ENCODE measurements around the gene GLCE.
"Not testable (repeated sequence)": the region's sequence is repeated elsewhere in the genome, so short reads cannot be mapped to it uniquely, and the experiment has no call there.

Gene GLCE

DNA sequence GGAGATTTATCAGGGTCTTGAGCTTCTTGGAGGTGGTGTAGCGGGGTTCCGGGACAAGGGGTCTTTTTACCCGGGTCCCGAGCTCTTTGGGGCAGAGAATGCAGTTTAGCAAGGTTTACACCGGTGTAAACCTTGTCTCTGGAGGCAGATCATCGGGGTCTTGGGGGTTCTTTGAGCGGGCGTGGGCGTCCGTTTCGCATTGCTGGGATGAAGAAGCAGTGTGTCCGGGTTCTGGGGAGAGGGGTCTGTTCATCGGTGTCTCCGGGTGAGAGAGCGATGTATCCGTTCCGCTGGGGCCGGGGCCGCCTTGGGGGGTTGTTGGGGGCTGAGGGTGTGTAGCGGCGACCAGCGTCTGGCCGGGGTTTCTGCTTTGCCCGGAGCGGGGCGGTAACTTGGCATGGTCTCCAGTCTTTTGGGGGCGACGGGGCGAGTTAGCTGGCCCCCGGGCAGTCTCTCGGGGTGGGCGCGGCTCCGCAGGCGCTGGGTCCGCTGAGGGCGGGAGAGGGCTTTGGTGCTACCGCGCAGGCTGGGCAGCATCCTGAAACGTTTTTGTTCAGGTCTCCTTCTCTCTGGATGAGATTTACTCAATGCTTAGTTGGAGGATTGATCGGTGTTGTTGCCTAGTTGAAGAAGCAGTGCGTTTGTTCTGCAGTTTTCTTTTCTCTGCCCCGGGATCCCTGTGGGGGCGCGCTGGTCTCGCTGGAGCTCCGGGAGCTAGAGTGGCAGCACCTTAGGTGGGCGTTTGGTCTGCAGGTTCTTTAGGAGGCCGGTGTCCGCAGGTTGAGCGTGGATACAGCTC, 843 bp downstream of the GLCE start:
- no peak for DNase-seq

DNA sequence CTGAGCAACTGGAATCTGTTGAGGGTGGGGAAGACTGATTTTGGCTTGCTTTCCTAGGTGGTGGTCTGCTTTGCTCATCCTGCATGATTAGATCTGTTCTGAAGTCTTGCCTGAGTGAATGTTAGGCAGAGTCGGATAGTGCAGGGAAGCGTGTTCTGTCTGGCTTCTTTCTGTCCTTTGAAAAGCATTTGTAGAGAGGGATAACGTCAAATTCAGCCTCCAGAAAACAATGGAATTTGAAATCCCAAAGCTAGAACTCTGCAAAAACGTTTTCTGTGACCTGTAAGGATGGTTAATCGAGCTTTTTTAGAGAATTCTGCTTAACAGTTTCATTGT, 1.4 kb downstream of the GLCE start:
- DNase-seq: no peak

DNA sequence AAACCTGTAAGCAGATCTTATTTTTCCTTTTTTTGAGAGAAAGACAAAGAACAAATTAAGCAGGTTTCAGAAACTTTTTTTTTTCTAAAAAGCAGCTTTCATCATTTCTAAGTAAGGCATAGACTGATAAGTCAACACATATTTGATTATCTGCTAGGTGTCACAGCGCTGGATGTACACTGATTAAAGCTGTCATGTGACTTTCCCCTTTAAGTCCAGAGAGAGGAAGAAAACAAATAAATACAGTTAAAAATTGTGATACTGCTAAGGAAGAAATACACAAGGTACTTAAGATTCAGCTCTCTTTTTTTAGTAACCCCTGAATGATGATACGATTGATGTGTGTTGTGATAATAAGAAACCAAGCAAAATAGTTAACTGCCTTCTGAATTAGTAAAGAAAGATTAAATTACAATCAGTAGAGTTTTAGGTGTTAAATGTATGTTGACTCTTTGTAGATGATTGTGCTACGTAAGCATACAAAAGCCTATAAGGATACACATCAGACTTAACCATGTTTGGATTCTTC, 2.8 kb downstream of the GLCE start:
- DNase-seq: no peak

GRCh38 chr15:69164807-69165636, 4.6 kb downstream of the GLCE start:
- DNase-seq: no peak

DNA sequence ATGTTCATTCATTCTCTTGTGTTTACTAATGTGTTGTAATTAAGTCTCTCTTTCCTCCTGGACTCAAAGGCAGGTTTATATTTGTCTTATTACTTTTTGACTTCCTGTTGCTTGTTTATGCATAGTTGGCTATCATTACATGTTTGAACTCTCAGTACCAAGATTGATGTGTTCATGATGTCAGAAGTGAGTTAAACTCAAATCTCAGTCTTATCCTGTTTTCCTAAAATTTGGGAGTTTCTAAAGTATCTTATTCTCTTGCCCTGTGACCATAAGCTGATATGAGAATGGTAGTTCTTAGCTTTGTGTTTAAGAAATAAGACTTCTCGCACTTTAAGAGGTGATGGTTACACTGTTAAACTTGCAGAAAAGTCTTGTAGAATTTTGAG, 5.2 kb downstream of the GLCE start:
- DNase-seq: no peak

DNA sequence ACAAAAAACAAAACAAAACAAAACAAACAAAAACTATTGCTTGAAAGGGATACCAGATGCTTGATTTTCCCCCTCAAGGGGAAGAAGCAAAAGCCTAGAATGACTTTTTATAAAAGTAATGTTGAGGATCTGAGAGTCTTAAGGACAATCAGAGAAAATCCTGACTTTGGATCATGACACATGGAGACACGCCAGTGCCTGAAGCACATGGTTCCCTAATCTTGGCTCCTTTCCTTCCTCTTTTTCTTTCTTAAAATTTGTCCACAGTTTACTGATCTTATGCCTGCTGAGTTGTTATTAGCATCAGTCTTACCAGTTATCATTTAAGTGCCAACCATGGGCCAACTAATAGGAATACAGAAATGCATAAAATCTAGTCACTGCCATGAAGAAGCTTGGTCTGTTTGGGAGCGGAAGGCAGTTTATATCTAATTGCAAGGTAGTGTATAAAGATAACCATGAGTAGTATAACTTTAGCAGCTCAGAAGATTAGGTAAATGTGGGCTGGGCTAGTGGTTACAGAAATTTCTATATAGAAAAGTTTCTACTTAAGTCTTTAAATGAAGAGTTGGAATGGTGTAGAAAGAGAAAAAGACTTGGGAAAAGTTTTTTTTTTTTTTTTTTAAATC, 6.9 kb downstream of the GLCE start:
- DNase-seq: no peak

- not testable (repeated sequence) for DNase-seq
Observed at GRCh38 chr15:69168361-69168760, 7.9 kb downstream of the GLCE start.

DNA sequence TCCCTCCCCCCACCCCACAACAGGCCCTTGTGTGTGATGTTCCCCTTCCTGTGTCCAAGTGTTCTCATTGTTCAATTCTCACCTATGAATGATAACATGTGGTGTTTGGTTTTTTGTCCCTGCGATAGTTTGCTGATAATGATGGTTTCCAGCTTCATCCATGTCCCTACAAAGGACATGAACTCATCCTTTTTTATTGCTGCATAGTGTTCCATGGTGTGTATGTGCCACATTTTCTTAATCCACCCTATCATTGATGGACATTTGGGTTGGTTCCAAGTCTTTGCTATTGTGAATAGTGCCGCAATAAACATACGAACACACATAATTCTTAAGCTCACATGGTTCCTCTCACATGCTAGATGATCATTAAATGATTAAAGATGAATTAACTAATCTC, 9.1 kb downstream of the GLCE start:
- not testable (repeated sequence) for DNase-seq

GRCh38 chr15:69170597-69170996, 10.2 kb downstream of the GLCE start:
- no peak for DNase-seq

DNA sequence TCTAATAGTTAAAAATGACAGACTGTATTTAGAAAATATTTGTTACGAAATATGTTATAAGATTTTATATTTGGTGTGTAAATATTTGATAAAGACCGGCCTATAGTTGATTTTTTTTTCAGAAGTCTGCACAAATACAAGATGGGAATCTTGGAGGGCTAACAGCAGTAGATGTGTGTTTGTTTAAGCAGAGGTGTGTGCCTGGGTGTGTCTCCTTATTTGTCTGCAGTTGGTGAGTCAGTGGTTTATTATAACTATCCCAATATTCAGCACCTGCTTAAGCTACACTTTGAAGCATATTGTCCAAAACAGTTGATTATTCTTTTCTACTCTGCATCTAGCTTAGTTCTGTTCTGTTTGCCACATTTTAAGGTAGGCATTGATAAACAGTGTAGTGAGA, 12.4 kb downstream of the GLCE start:
- DNase-seq: no peak

GRCh38 chr15:69175536-69175935, 15.1 kb downstream of the GLCE start:
- DNase-seq: no peak

- DNase-seq: no peak
Observed at GRCh38 chr15:69181424-69181823, 21.0 kb downstream of the GLCE start.

GRCh38 chr15:69185216-69185615, 24.8 kb downstream of the GLCE start:
- no peak for DNase-seq

DNA sequence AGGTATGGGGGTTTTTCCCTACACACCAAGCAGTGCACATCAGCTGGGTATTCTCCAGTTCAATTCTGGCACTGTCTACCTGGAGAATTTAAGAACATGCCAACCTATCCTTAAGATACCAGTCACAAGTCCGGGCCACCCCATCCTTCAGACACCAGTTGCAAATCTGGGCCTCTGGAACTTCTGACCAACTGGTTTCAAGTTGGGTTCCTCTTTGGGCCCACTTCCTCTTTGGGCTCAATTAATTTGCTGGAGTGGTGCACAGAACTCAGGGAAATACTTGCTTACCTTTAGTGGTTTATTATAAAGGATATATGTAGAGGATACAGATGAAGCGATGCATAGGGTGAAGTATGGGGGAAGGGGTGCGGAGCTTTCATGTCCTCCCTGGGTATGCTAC, 25.3 kb downstream of the GLCE start:
- no peak for DNase-seq

DNA sequence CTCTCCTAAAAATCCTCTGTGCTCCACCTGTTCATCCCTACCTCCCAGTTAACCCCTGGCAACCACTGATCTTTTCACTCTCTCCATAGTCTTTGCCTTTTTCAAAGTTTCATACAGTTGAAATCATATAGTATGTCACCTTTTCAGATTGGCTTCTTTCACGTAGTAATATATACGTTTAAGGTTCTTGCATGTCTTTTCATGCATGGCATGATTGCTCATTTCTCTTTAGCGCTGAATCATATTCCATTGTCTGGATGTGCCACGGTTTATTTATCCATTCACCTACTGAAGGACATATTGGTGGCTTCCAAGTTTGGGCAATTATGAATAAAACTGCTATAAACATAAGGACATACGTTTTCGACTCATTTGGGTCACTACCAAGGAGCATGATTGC, 28.7 kb downstream of the GLCE start:
- no peak for DNase-seq

- no peak for DNase-seq
Observed at GRCh38 chr15:69190091-69190490, 29.7 kb downstream of the GLCE start.

- no peak for DNase-seq
Observed at GRCh38 chr15:69190504-69190903, 30.1 kb downstream of the GLCE start.

DNA sequence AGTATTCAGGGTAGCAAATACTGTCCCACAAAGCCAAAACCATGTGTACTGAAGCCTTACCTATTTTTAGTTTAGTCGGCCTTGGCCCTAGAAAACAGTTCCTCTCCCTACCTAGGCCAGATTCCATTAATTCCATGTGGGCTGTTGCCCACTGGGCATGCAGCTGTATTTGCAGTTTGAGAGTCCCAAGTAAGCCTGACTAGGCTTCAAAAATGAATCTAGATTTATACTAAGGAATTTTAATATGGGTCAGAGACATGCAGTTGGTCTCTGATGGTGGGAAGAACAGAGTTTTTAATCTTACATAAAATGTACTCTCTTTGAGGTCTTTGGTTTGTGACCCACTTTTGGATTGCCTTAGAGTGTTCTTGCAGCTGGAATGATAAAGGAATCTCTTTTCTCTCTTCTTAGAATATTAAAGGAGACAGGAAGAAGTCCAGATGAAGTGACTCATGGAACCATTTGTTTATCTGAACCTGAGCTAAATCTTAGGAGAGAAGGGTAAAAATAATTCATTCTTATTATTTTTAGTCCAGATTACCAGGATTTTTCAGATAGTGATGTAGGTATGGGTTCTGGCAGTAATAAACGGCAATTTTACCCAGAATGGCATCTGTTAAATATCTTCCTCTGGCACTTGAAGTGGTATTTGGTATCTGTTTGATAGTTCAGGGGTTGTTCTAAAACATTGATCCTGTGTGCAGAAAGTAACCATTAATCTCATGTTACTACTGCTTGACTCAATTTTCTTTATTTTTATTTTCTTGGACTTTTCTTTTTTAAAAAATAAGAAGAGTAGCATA, 33.8 kb downstream of the GLCE start:
- DNase-seq: no peak

DNA sequence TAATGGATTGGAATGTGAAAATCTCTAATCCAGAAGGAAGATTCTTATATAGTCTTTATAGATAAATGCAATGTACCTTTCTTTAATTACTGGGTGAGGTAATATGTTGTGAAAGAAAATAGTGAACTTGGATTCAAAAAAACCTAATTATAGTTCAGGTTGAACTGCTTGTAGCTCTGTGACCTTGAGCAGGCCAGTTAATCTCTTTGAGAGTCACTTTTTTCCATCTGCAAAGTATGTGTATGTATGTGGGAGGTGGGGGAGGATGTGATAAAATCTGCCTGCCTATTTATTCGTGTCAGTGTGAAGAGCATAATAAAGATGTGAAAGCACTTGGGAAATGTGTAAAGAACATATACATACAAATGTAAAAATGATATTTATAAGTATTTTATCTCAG, 34.4 kb downstream of the GLCE start:
- DNase-seq: no peak

DNA sequence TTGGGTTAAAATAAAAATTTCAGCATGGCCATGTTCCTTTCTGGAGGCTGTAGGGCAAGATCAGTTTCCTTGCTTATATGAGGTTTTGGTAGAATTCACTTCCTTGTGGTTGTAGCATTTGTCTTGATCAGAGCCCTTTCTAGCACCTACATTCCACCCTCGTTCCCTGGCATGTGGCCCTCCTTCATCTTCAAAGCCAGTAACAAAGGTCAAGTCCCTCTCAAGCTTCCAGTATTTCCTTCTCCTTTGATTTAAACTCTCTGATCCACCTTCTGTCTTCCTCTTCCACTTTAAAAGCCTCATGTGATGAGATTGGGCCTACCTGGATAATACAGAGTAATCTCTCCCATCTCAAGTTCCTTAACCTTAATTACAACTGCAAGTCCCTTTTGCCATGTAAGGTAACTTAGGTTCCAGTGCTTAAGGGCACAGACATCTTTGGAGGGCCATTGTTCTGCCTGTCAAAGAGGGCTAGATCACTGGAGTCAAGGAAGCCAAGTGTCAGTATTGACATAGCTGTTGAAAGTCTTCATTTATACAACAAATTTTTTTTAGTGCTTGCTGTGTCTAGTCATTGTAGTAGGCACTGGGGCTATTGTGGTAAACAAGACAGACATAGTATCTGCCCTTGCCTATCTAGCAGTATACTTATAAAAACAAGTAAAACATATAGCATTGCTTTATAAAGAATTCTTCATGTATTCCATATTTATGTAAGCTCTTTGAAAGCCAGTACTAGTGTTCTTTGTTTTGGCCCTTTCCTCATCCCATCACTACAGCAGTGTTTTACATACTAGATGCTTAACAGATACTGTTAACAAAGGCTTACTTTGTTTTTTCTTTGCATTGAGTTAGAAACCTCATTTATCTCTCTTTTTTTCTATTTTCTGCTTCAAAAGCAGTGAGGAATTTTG, 40.7 kb downstream of the GLCE start:
- DNase-seq: no peak

DNA sequence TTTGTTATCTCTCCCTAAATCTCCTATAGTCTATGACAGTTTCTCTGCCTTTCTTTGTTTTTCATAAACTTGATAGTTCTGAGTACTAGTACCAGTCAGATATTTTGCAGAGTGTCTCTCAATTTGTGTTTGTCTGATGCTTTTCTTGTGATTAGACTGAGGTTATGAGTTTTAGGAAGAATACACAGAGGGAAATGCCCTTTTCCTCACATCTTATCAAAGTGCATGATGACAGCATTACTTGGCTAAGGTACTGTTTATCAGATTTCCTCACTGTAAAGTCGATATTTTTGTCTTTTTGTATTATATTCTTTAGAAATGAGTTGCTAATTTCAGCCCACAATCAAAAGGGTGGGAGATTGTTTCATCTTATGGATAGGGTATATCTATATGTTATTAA, 45.6 kb downstream of the GLCE start:
- no peak for DNase-seq

DNA sequence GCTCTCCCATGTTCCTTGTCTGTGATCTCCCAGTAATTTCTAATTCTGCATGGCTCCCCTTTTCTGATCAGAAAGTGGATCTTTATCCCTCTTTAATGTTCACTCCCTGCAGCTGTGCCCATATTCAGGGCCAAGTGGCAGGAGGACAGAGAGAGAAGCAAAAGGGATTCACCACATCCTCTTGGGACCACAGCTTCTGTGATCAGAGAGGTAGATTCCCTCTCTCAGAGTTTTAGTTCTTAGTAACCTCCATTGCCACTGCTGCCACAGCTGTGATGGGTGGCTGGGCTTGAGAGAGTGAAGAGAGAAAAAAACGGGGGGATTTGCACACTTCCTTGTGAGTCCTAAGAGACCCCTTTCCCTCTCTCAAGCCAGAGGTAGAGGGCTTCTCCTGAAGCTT, 49.2 kb downstream of the GLCE start:
- DNase-seq: no peak

Measured in NCI-H187 treated with DMSO at 0.1 percent for 48 hours (cell line).